Testis (tissue), 5 donors: ENCODE results near the gene IL1F10. TPM values are rescaled to one million over a fixed set of nuclear protein-coding genes. Genes with fewer than 3 reads are reported as not detected.

Experiments
- DNase-seq: peaks from one replicate; pipeline ENCODE4 v3.0.0-alpha.2; 2019
- H3K27ac ChIP-seq, 2 donors: fragments of 200-600 bp; sonication (generic); one replicate each; pipeline ENCODE4 v1.5.1; 2019
- H3K27me3 ChIP-seq: fragments of 200-600 bp; sonication (generic); one replicate; pipeline ENCODE4 v1.5.1; 2019
- H3K36me3 ChIP-seq: fragments of 200-600 bp; sonication (generic); one replicate; pipeline ENCODE4 v1.5.1; 2017; ENCODE audit warnings: low read depth; ENCODE audit errors: missing control alignments
- H3K4me1 ChIP-seq: fragments of 200-600 bp; sonication (generic); one replicate; pipeline ENCODE4 v1.5.1; 2019
- H3K4me3 ChIP-seq, 2 donors: fragments of 200-600 bp; sonication (generic); one replicate each; pipeline ENCODE4 v1.5.1; 2017 to 2019
- H3K9me3 ChIP-seq: fragments of 200-600 bp; sonication (generic); one replicate; pipeline ENCODE4 v1.5.1; 2017
- POLR2A ChIP-seq: fragments of 450-650 bp; IDR thresholded peaks from one replicate; pipeline ENCODE4 v1.6.1; 2017; ENCODE audit warnings: antibody characterized with exemption, mild to moderate bottlenecking, moderate library complexity
- WGBS, 2 donors: methylation state at CpG; one replicate each; pipeline ENCODE4 v1.1.5; 2018; 5-methylcytosine and 5-hydroxymethylcytosine counted together
- intact Hi-C: fragments of 100-400 bp; cut with DNase I; formaldehyde crosslinking; loops from one replicate; pipeline ENCODE4 v1.15.1; 2023; ENCODE audit warnings: low total_unique reads
- long read RNA-seq, 2 donors: transcript quantifications; one replicate each; lab custom pipeline, GENCODE V29; 2026
- polyA plus RNA-seq: library from polyadenylated mRNA; stranded (reverse); fragments of 350-450 nt; fragmentation: Illumina TruSeq; extraction: RNeasy Lipid Tissue Mini Kit (QIAGEN cat#74804); gene quantifications from one replicate; pipeline ENCODE4 v1.2.3, GENCODE V29; 2014; ENCODE audit warnings: low read depth, low replicate concordance; ENCODE audit not compliant: insufficient read depth
- total RNA-seq, 2 donors: library from RNA; depleted of rRNA; stranded (reverse); fragments of >200 nt; gene quantifications; one replicate each; pipeline ENCODE4 v1.2.3, GENCODE V29; 2016
- TF ChIP-seq, protein P1 (sequence below), 3 experiments: fragments of 450-650 bp in 2 of 3; fragments of 200-600 bp in 1 of 3; sonication (generic) in 1 of 3; IDR thresholded peaks; one replicate each; pipeline ENCODE4 v1.5.1; 2016 to 2019; ENCODE audit warnings: antibody characterized with exemption in 3 of 3, mild to moderate bottlenecking in 2 of 3, moderate library complexity in 1 of 3

The IL1F10 gene, protein sequence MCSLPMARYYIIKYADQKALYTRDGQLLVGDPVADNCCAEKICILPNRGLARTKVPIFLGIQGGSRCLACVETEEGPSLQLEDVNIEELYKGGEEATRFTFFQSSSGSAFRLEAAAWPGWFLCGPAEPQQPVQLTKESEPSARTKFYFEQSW
- under 1 TPM in 1 of 2 donors, not detected in 1; 0.68 TPM for total RNA-seq
- not detected for polyA plus RNA-seq
- long read RNA-seq, donor 1 = 0 reads
- long read RNA-seq, donor 2 = 0 reads

DNA sequence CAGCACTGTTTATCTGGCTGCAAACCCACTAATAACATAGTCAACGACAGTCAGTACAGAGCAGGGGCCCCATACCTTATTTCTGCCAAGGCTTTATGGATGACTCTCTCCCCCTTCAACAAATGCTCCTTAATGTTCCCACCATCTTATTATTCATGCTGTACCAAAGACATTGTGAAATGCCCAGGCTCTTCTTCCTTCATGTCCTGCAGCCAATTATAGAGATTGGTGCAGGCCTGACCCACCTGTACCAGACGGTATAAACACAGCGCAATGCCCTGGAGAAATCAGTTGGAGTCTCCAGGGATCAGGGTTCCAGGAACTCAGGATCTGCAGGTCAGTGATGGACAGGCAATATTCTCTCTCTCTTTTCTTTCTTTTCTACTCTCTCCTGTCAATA, at the start of gene IL1F10:
TSS of gene IL1F10 (plus strand) at position 290 of the 400 bp plus-strand sequence. CDS start 4,769 bp downstream, outside the sequence.
- Histone ChIP-seq H3K4me3 (no peak within 1 kb of the TSS), H3K27me3 (no peaks in the 10 kb centered on the region), H3K27ac (no peak within 1 kb of the TSS), H3K9me3 (no peaks in the 10 kb centered on the region), H3K36me3 (no peaks in the 10 kb centered on the region), H3K4me1 (no peaks in the 10 kb centered on the region)
- DNase-seq = no peak
- intact Hi-C loops = no loop called here
- TF ChIP-seq, protein P1, sequence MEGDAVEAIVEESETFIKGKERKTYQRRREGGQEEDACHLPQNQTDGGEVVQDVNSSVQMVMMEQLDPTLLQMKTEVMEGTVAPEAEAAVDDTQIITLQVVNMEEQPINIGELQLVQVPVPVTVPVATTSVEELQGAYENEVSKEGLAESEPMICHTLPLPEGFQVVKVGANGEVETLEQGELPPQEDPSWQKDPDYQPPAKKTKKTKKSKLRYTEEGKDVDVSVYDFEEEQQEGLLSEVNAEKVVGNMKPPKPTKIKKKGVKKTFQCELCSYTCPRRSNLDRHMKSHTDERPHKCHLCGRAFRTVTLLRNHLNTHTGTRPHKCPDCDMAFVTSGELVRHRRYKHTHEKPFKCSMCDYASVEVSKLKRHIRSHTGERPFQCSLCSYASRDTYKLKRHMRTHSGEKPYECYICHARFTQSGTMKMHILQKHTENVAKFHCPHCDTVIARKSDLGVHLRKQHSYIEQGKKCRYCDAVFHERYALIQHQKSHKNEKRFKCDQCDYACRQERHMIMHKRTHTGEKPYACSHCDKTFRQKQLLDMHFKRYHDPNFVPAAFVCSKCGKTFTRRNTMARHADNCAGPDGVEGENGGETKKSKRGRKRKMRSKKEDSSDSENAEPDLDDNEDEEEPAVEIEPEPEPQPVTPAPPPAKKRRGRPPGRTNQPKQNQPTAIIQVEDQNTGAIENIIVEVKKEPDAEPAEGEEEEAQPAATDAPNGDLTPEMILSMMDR (IDR thresholded peaks at IDR 0.05) = no peak
- TF ChIP-seq POLR2A = no peak
- WGBS, 2 donors = 89 to 93% methylated on average over 3 of the region's 3 CpGs

DNA sequence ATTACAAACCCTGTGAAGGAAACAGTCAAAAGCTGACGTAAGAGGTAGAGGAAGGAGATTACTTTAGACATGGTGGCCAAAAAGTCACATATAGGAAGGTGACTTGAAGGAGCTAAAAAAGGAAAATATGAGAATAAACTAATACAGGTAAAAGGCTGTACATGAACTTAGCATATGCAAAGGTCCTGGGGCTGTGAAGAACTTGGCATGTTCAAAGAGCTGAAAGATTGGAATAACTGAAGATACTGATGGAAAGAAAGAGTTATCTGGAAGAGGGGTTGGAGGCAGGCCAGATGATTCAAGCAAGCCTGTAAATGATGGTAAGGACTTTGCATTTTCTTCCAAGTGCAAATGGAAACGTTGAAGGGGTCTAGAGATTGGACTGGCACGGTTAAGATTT, 49.3 kb upstream of the IL1F10 start:
- no peaks in the 10 kb centered on the region for H3K36me3 ChIP-seq
- 76 to 86% methylated on average over 3 of the region's 3 CpGs for WGBS, 2 donors

DNA sequence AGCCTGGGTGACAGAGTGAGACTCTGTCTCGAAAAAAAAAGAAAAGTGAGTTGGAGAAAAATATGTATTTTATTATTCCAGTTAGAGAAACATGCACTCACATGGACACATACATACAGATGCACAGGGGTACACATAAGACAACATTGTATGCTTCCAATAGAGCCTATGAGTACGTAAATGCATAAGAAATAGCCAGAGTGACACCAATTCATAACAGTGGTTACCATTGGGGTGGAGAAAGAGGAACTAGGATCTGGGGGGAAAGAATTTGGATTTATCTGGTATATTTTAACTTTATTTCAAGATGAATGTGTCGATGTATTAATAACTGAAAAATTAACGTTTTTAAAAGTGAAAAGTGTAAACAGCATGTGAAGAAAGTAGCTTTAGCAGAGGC, 46.5 kb upstream of the IL1F10 start:
- WGBS, 2 donors = 71 to 84% methylated on average over 4 of the region's 4 CpGs
- DNase-seq = no peak
- H3K27me3 ChIP-seq = no peaks in the 10 kb centered on the region
- no peaks in the 10 kb centered on the region for H3K4me1 ChIP-seq
- no peaks in the 10 kb centered on the region for H3K9me3 ChIP-seq
- no peak for TF ChIP-seq POLR2A
- TF ChIP-seq, protein P1 (IDR thresholded peaks at IDR 0.05) = no peak
- intact Hi-C loops = no loop called here
- H3K27ac ChIP-seq = no peak overlapping the region
- no peaks in the 10 kb centered on the region for H3K36me3 ChIP-seq
- H3K4me3 ChIP-seq = no peak overlapping the region

More for the DNA sequence above, 49.3 kb upstream of the IL1F10 start:
- intact Hi-C loops = no loop called here
- no peak overlapping the region for H3K4me3 ChIP-seq
- no peak overlapping the region for H3K27ac ChIP-seq
- no peak for DNase-seq
- no peaks in the 10 kb centered on the region for H3K9me3 ChIP-seq
- no peak for TF ChIP-seq POLR2A
- TF ChIP-seq, protein P1 (IDR thresholded peaks at IDR 0.05) = no peak
- no peaks in the 10 kb centered on the region for H3K27me3 ChIP-seq
- H3K4me1 ChIP-seq = no peaks in the 10 kb centered on the region

DNA sequence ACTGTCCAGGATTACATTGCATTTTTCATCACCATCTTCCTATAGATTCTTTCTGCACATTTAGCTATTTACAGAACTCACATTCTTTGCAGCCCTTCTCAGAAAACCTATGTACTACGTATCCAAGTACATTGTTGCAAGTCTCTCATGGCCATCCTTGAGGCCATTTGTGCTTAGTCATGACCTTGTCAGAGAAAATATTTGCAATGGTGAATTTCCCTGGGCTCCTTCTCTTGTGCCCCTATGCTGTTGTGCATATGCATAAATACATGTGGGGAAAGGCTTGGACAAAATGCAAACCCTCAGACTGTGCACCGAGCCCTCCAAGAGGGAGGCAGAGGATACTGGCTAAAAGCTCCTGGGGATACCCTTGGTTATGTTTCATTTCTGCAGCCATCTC, 43.0 kb upstream of the IL1F10 start:
- Histone ChIP-seq H3K4me1 (no peaks in the 10 kb centered on the region), H3K9me3 (no peaks in the 10 kb centered on the region), H3K36me3 (no peaks in the 10 kb centered on the region), H3K27me3 (no peaks in the 10 kb centered on the region), H3K4me3 (no peak overlapping the region), H3K27ac (no peak overlapping the region)
- 77 to 95% methylated on average over 2 of the region's 2 CpGs for WGBS, 2 donors
- intact Hi-C loops = no loop called here
- no peak for TF ChIP-seq POLR2A
- TF ChIP-seq, protein P1 (IDR thresholded peaks at IDR 0.05) = no peak
- DNase-seq = no peak

DNA sequence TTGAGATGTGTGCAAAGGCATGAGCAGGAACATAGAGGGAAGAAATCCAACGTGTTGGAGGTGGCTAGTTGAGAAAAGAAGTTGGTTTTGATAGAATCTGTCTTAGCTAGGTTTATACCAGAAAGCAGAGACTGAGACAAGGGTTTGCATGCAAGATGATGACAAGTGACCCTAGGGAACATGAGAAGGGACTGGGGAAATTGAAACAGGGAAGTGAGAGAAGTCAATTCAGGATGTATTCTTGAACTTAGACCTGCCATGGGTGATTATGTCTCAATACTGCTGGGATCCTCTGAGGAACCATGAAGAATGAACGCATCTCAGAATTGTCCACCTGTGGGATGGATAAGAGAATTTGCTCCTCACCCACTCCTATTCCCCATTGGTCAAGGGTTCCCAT, 42.0 kb upstream of the IL1F10 start:
- DNase-seq = no peak
- 56 to 73% methylated on average over 2 of the region's 2 CpGs for WGBS, 2 donors
- H3K27ac ChIP-seq = no peak overlapping the region
- no peaks in the 10 kb centered on the region for H3K27me3 ChIP-seq
- TF ChIP-seq POLR2A = no peak
- TF ChIP-seq, protein P1 (IDR thresholded peaks at IDR 0.05) = no peak
- H3K4me3 ChIP-seq = no peak overlapping the region
- no peaks in the 10 kb centered on the region for H3K9me3 ChIP-seq
- no peaks in the 10 kb centered on the region for H3K4me1 ChIP-seq
- intact Hi-C loops = no loop called here
- no peaks in the 10 kb centered on the region for H3K36me3 ChIP-seq
